22Rv1 (cell line): ENCODE data around the gene TMEM164.

Experiments used
- H3K27ac ChIP-seq: fragments of 450-650 bp; 2 replicates; pipeline ENCODE4 v1.5.1; 2017
- CTCF ChIP-seq: fragments of 450-650 bp; IDR thresholded peaks from 2 replicates; pipeline ENCODE4 v1.5.1; 2017; ENCODE audit warnings: mild to moderate bottlenecking
- ZFX ChIP-seq: fragments of 450-650 bp; IDR thresholded peaks from 2 replicates; pipeline ENCODE4 v1.6.1; 2017; ENCODE audit warnings: antibody characterized with exemption, borderline replicate concordance

Gene TMEM164

GRCh38 chrX:110226931-110227330 lies 224.0 kb downstream of the TMEM164 start:
- no peak for TF ChIP-seq CTCF
- TF ChIP-seq ZFX = no peak
- H3K27ac ChIP-seq = no peak overlapping the region
